Progenitor cell of endocrine pancreas (in vitro differentiated cells): ENCODE data around the gene TMC8. TPM values are rescaled to one million over a fixed set of nuclear protein-coding genes. Genes with fewer than 3 reads are reported as not detected.

ENCODE experiments used
- DNase-seq: peaks from one replicate; pipeline ENCODE4 v3.0.0; 2021; ENCODE audit warnings: low spot score; ENCODE audit not compliant: unreplicated experiment
- H3K27ac Mint-ChIP-seq: 2 replicates; pipeline ENCODE4 v1.8.0; 2021; ENCODE audit warnings: mild to moderate bottlenecking, moderate library complexity, mixed read lengths
- H3K27me3 Mint-ChIP-seq: 2 replicates; pipeline ENCODE4 v1.8.0; 2021; ENCODE audit warnings: mixed read lengths
- H3K36me3 Mint-ChIP-seq: 2 replicates; pipeline ENCODE4 v1.8.0; 2022; ENCODE audit warnings: mixed read lengths; ENCODE audit not compliant: insufficient read depth
- H3K4me1 Mint-ChIP-seq: 2 replicates; pipeline ENCODE4 v1.8.0; 2021; ENCODE audit warnings: low read depth, mixed read lengths
- H3K4me3 Mint-ChIP-seq: 2 replicates; pipeline ENCODE4 v1.8.0; 2021; ENCODE audit warnings: low read depth, mild to moderate bottlenecking, moderate library complexity, mixed read lengths
- H3K9me3 Mint-ChIP-seq: 2 replicates; pipeline ENCODE4 v1.8.0; 2021; ENCODE audit warnings: low read depth, mixed read lengths
- CTCF ChIP-seq: fragments of 200-600 bp; sonication (generic); IDR thresholded peaks from one replicate; pipeline ENCODE4 v1.5.0; 2021; ENCODE audit warnings: antibody characterized with exemption, mild to moderate bottlenecking; ENCODE audit not compliant: unreplicated experiment
- total RNA-seq: library from RNA; stranded (reverse); gene quantifications from 2 replicates; pipeline ENCODE4 v1.2.1, GENCODE V29; 2021

TMC8 gene
- total RNA-seq, 1 donor from 2014 or later, result 0.12 TPM

- no peaks in the 10 kb centered on the region for H3K36me3 Mint-ChIP-seq
- H3K4me1 Mint-ChIP-seq, result peaks cover 4% of the 10 kb centered on the region
- H3K27ac Mint-ChIP-seq, result no peak overlapping the region
- DNase-seq, result no peak
- H3K4me3 Mint-ChIP-seq, result no peak overlapping the region
- H3K27me3 Mint-ChIP-seq, result peaks cover 8% of the 10 kb centered on the region
- no peak for TF ChIP-seq CTCF
- no peaks in the 10 kb centered on the region for H3K9me3 Mint-ChIP-seq
Observed at GRCh38 chr17:78144736-78145641, 14.4 kb downstream of the TMC8 start.

- Mint-ChIP-seq H3K27ac (no peak overlapping the region), H3K9me3 (no peaks in the 10 kb centered on the region), H3K4me3 (no peak overlapping the region), H3K27me3 (peaks cover under 1% of the 10 kb centered on the region), H3K4me1 (peaks cover 13% of the 10 kb centered on the region), H3K36me3 (no peaks in the 10 kb centered on the region)
- no peak for TF ChIP-seq CTCF
- DNase-seq, result no peak
Observed at GRCh38 chr17:78146471-78146869, 15.9 kb downstream of the TMC8 start.

GRCh38 chr17:78146881-78147280, 16.3 kb downstream of the TMC8 start:
- Mint-ChIP-seq H3K4me3 (no peak overlapping the region), H3K27me3 (no peaks in the 10 kb centered on the region), H3K4me1 (peaks cover 16% of the 10 kb centered on the region), H3K9me3 (no peaks in the 10 kb centered on the region), H3K27ac (no peak overlapping the region), H3K36me3 (no peaks in the 10 kb centered on the region)
- DNase-seq, result no peak
- TF ChIP-seq CTCF, result no peak

- H3K9me3 Mint-ChIP-seq, result no peaks in the 10 kb centered on the region
- no peaks in the 10 kb centered on the region for H3K27me3 Mint-ChIP-seq
- H3K4me3 Mint-ChIP-seq, result no peak overlapping the region
- H3K36me3 Mint-ChIP-seq, result no peaks in the 10 kb centered on the region
- DNase-seq, result no peak
- H3K27ac Mint-ChIP-seq, result peak overlapping the region; percentile 78
- no peak for TF ChIP-seq CTCF
- H3K4me1 Mint-ChIP-seq, result peaks cover 16% of the 10 kb centered on the region
Observed at GRCh38 chr17:78147315-78147998, 16.9 kb downstream of the TMC8 start.

GRCh38 chr17:78148286-78149016, 17.9 kb downstream of the TMC8 start:
- DNase-seq, result no peak
- H3K4me3 Mint-ChIP-seq, result no peak overlapping the region
- TF ChIP-seq CTCF, result no peak
- peaks cover 16% of the 10 kb centered on the region for H3K4me1 Mint-ChIP-seq
- peak overlapping the region; percentile 17 for H3K27ac Mint-ChIP-seq
- no peaks in the 10 kb centered on the region for H3K9me3 Mint-ChIP-seq
- H3K27me3 Mint-ChIP-seq, result no peaks in the 10 kb centered on the region
- H3K36me3 Mint-ChIP-seq, result no peaks in the 10 kb centered on the region
